GM18870 (cell line): Measurements from ENCODE around the gene VSTM4.

Experiments used
- ATAC-seq: cut with Tn5 transposase; IDR thresholded peaks from one replicate; pipeline ENCODE4 v1.9.1; 2021; ENCODE audit warnings: moderate library complexity; ENCODE audit not compliant: unreplicated experiment

The VSTM4 gene

GRCh38 chr10:49115015-49115795 is at the start of gene VSTM4:
TSS of gene VSTM4 (minus strand) at chr10:49115522. CDS start at chr10:49115485, 37 bp downstream.
- ATAC-seq = no peak

- peak; percentile 78 for ATAC-seq
These were observed 49.4 kb upstream of the VSTM4 start for GRCh38 chr10:49164559-49165188.

GRCh38 chr10:49163741-49164140 is 48.4 kb upstream of the VSTM4 start:
- no peak for ATAC-seq

GRCh38 chr10:49162761-49163310 is 47.5 kb upstream of the VSTM4 start:
- no peak for ATAC-seq

- ATAC-seq = no peak
These were observed 46.7 kb upstream of the VSTM4 start for GRCh38 chr10:49162063-49162462.

GRCh38 chr10:49161411-49161997 is 46.2 kb upstream of the VSTM4 start:
- no peak for ATAC-seq

GRCh38 chr10:49160814-49161213 is 45.5 kb upstream of the VSTM4 start:
- no peak for ATAC-seq

- ATAC-seq = no peak
These were observed 44.8 kb upstream of the VSTM4 start for GRCh38 chr10:49160110-49160509.

- no peak for ATAC-seq
These were observed 43.6 kb upstream of the VSTM4 start for GRCh38 chr10:49158915-49159314.

GRCh38 chr10:49158404-49158803 is 43.1 kb upstream of the VSTM4 start:
- no peak for ATAC-seq

GRCh38 chr10:49157229-49157628 is 41.9 kb upstream of the VSTM4 start:
- ATAC-seq = no peak

- no peak for ATAC-seq
These were observed 39.3 kb upstream of the VSTM4 start for GRCh38 chr10:49154641-49155040.

GRCh38 chr10:49153971-49154370 is 38.6 kb upstream of the VSTM4 start:
- no peak for ATAC-seq

GRCh38 chr10:49153115-49153514 is 37.8 kb upstream of the VSTM4 start:
- no peak for ATAC-seq

GRCh38 chr10:49152663-49153062 is 37.3 kb upstream of the VSTM4 start:
- ATAC-seq = no peak

- no peak for ATAC-seq
These were observed 36.7 kb upstream of the VSTM4 start for GRCh38 chr10:49152037-49152436.

GRCh38 chr10:49151481-49151880 is 36.2 kb upstream of the VSTM4 start:
- no peak for ATAC-seq

GRCh38 chr10:49151025-49151445 is 35.7 kb upstream of the VSTM4 start:
- no peak for ATAC-seq

- ATAC-seq = no peak
These were observed 35.1 kb upstream of the VSTM4 start for GRCh38 chr10:49150426-49150825.

GRCh38 chr10:49149881-49150280 is 34.6 kb upstream of the VSTM4 start:
- ATAC-seq = no peak

- ATAC-seq = no peak
These were observed 28.9 kb upstream of the VSTM4 start for GRCh38 chr10:49144058-49144720.
